Mesendoderm (in vitro differentiated cells): ENCODE data around the gene AHI1.
A peak's percentile ranks its signal among the peaks of the same experiment; 100 is the strongest.

ENCODE experiments used
- DNase-seq: peaks from one replicate; pipeline ENCODE4 v3.0.0; 2013
- H2AK5ac ChIP-seq: 2 replicates; pipeline ENCODE4 v1.6.1; 2013; ENCODE audit warnings: low read length, inconsistent platforms
- H2BK120ac ChIP-seq: 2 replicates; pipeline ENCODE4 v1.6.1; 2013; ENCODE audit warnings: low read depth, mild to moderate bottlenecking, low read length, moderate library complexity, mixed read lengths
- H2BK15ac ChIP-seq: replicated peaks from 2 replicates; pipeline ENCODE4 v1.6.1; 2013; ENCODE audit warnings: low read depth, mild to moderate bottlenecking, moderate library complexity
- H2BK5ac ChIP-seq: 2 replicates; pipeline ENCODE4 v1.6.1; 2013; ENCODE audit warnings: low read length, inconsistent platforms
- H3K18ac ChIP-seq: 2 replicates; pipeline ENCODE4 v1.6.1; 2013; ENCODE audit warnings: mild to moderate bottlenecking, low read length, mixed read lengths
- H3K23ac ChIP-seq: one replicate; pipeline ENCODE4 v1.6.1; 2013; ENCODE audit warnings: low read length
- H3K27ac ChIP-seq: 2 replicates; pipeline ENCODE4 v1.5.1; 2013; ENCODE audit warnings: low read depth, mild to moderate bottlenecking, inconsistent platforms, low read length, moderate library complexity
- H3K27me3 ChIP-seq: 2 replicates; pipeline ENCODE4 v1.6.1; 2013; ENCODE audit warnings: low read length, control low read depth, mild to moderate bottlenecking, inconsistent platforms; ENCODE audit not compliant: insufficient read depth, poor library complexity
- H3K36me3 ChIP-seq: 2 replicates; pipeline ENCODE4 v1.6.1; 2013; ENCODE audit warnings: low read length, inconsistent platforms; ENCODE audit not compliant: control insufficient read depth, insufficient read depth
- H3K4ac ChIP-seq: one replicate; pipeline ENCODE4 v1.6.1; 2013; ENCODE audit warnings: low read depth, mild to moderate bottlenecking, low read length, moderate library complexity
- H3K4me1 ChIP-seq: 2 replicates; pipeline ENCODE4 v1.6.1; 2013; ENCODE audit warnings: low read depth, low read length, inconsistent platforms; ENCODE audit not compliant: control insufficient read depth
- H3K4me2 ChIP-seq: 2 replicates; pipeline ENCODE4 v1.6.1; 2013; ENCODE audit warnings: low read length
- H3K4me3 ChIP-seq: 2 replicates; pipeline ENCODE4 v1.5.1; 2013; ENCODE audit warnings: mild to moderate bottlenecking, low read length
- H3K56ac ChIP-seq: one replicate; pipeline ENCODE4 v1.6.1; 2013; ENCODE audit warnings: low read length
- H3K79me1 ChIP-seq: 2 replicates; pipeline ENCODE4 v1.6.1; 2013; ENCODE audit warnings: low read length, inconsistent platforms
- H3K79me2 ChIP-seq: 2 replicates; pipeline ENCODE4 v1.6.1; 2013; ENCODE audit warnings: mild to moderate bottlenecking, low read length; ENCODE audit not compliant: control insufficient read depth, insufficient read depth
- H3K9ac ChIP-seq: 2 replicates; pipeline ENCODE4 v1.6.1; 2013; ENCODE audit warnings: low read length, inconsistent platforms
- H4K5ac ChIP-seq: one replicate; pipeline ENCODE4 v1.6.1; 2013; ENCODE audit warnings: low read length
- H4K8ac ChIP-seq: one replicate; pipeline ENCODE4 v1.6.1; 2013; ENCODE audit warnings: low read depth, mild to moderate bottlenecking, control low read depth, low read length, moderate library complexity
- WGBS: extraction: QIAGEN DNeasy Blood & Tissue Kit; methylation state at CpG from one replicate; pipeline ENCODE4 v1.1.7; 2013; ENCODE audit warnings: low lambda C conversion rate, missing lambda C conversion rate; ENCODE audit not compliant: insufficient coverage; ENCODE audit errors: extremely low coverage; 5-methylcytosine and 5-hydroxymethylcytosine counted together

AHI1 gene

DNA sequence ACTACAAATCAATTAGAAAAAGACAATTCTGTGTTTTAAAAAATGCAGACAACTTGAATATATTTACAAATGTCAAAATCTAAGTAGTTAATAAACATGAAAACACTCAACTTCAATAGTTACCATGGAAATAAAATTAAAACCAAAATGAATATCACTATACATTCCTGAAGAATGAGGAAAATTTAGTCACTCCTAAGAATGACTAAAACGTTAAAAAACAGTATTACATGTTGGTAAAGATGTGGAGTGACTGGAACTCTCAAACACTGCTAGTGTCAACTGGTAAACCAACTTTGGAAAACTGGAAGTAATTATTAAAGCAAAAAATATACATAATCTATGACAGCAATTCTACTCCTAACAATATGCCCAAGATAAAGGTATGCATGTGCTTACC is 36.3 kb downstream of the AHI1 start:
- H3K27me3 ChIP-seq, result no peaks in the 10 kb centered on the region
- no CpG with 5 or more reads among the region's 1 CpG for WGBS

GRCh38 chr6:135458051-135458450 is 39.5 kb downstream of the AHI1 start:
- Histone ChIP-seq H3K4me1 (no peaks in the 10 kb centered on the region), H3K9ac (no peak overlapping the region), H4K5ac (no peak overlapping the region), H3K4ac (no peak overlapping the region), H3K4me2 (no peak overlapping the region), H4K8ac (no peak overlapping the region), H3K23ac (no peak overlapping the region), H2BK120ac (no peak overlapping the region), H2BK15ac (no peak overlapping the region), H2AK5ac (no peak overlapping the region), H3K36me3 (no peaks in the 10 kb centered on the region), H3K4me3 (no peak overlapping the region), H3K27ac (no peak overlapping the region), H3K27me3 (no peaks in the 10 kb centered on the region), H3K18ac (no peak overlapping the region), H3K79me1 (no peaks in the 10 kb centered on the region), H2BK5ac (no peak overlapping the region), H3K79me2 (no peaks in the 10 kb centered on the region), H3K56ac (no peak overlapping the region)
- no peak for DNase-seq

More for the DNA sequence above, 36.3 kb downstream of the AHI1 start:
- Histone ChIP-seq H3K4me3 (no peak overlapping the region), H3K79me1 (no peaks in the 10 kb centered on the region), H3K27ac (no peak overlapping the region), H4K8ac (no peak overlapping the region), H3K23ac (no peak overlapping the region), H2BK5ac (no peak overlapping the region), H2AK5ac (no peak overlapping the region), H3K4ac (no peak overlapping the region), H3K79me2 (no peaks in the 10 kb centered on the region), H2BK120ac (no peak overlapping the region), H3K4me2 (no peak overlapping the region), H3K36me3 (no peaks in the 10 kb centered on the region), H2BK15ac (no peak overlapping the region), H3K9ac (no peak overlapping the region), H3K4me1 (no peaks in the 10 kb centered on the region), H3K56ac (no peak overlapping the region), H3K18ac (no peak overlapping the region), H4K5ac (no peak overlapping the region)
- no peak for DNase-seq

- WGBS, result no CpG with 5 or more reads among the region's 2 CpGs
- Histone ChIP-seq H4K5ac (no peak overlapping the region), H3K79me2 (no peaks in the 10 kb centered on the region), H3K4me1 (no peaks in the 10 kb centered on the region), H3K4me3 (no peak overlapping the region), H2BK15ac (no peak overlapping the region), H3K79me1 (no peaks in the 10 kb centered on the region), H3K23ac (no peak overlapping the region), H2BK120ac (no peak overlapping the region), H2AK5ac (no peak overlapping the region), H3K18ac (no peak overlapping the region), H3K27ac (no peak overlapping the region), H3K56ac (no peak overlapping the region), H3K27me3 (no peaks in the 10 kb centered on the region), H4K8ac (no peak overlapping the region), H3K4ac (no peak overlapping the region), H3K36me3 (no peaks in the 10 kb centered on the region), H3K4me2 (no peak overlapping the region), H2BK5ac (no peak overlapping the region), H3K9ac (no peak overlapping the region)
- peak; percentile 37 for DNase-seq
Observed at GRCh38 chr6:135451617-135452190, 45.8 kb downstream of the AHI1 start.

DNA sequence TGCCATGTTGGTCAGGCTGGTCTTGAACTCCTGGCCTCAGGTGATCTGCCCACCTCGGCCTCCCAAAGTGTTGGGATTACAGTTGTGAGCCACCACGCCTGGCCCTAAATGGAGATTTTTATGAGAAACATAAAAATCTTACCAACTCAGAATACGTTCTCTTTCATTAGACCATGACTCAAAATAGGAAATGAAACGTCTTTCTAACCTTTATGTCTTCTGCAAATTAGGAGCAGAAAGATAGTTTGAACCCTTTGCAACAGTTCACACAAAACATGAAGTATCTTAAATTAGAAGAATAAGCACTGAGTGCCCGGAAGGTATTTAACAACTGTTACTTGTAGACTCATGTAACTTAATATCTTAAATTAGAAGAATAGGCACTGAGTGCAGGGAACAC is 48.3 kb downstream of the AHI1 start:
- no CpG with 5 or more reads among the region's 5 CpGs for WGBS
- Histone ChIP-seq H2BK15ac (no peak overlapping the region), H2BK5ac (no peak overlapping the region), H4K5ac (no peak overlapping the region), H3K27ac (no peak overlapping the region), H3K79me2 (no peaks in the 10 kb centered on the region), H3K18ac (no peak overlapping the region), H3K27me3 (no peaks in the 10 kb centered on the region), H3K56ac (no peak overlapping the region), H3K9ac (no peak overlapping the region), H3K79me1 (no peaks in the 10 kb centered on the region), H3K36me3 (no peaks in the 10 kb centered on the region), H3K23ac (no peak overlapping the region), H3K4me2 (no peak overlapping the region), H3K4me3 (no peak overlapping the region), H2BK120ac (no peak overlapping the region), H4K8ac (no peak overlapping the region), H3K4ac (no peak overlapping the region), H2AK5ac (no peak overlapping the region), H3K4me1 (no peaks in the 10 kb centered on the region)
- DNase-seq, result no peak

DNA sequence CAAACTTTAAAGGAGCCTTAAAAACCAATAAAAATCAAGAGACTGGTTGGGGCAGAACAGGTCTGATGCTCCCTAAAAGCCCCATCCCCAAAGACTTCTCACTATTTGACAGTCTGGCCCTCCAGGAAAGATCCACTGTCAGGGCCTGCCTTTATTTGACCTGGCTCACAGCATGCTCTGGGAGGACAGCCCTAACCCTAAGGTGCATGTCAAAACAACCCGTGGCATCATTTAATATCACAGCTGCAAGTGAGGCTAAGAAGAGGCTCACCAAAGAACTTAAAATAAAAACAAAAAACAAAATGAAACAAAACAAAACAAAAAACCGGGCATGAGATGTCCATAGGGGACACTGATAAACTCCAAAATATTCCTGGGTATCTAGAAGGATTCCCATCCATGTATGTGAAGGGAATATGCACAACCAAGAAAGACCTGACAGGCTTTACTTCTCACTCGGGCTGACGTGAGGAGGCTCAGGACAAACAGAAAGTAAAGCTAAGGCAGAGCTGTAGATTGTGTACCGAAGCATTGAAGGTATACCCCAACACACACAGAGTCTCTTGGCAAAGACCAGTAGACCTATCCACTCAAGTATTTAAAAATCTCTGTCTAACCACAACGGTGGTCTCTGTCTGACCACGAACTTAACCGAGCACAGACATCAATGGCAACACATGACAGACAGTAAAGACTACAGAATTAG is 57.3 kb downstream of the AHI1 start:
- Histone ChIP-seq H2AK5ac (no peak overlapping the region), H3K4me3 (no peak overlapping the region), H3K9ac (no peak overlapping the region), H3K27me3 (no peaks in the 10 kb centered on the region), H2BK120ac (no peak overlapping the region), H3K18ac (no peak overlapping the region), H3K79me1 (no peaks in the 10 kb centered on the region), H3K79me2 (no peaks in the 10 kb centered on the region), H2BK5ac (no peak overlapping the region), H3K36me3 (no peaks in the 10 kb centered on the region), H4K8ac (no peak overlapping the region), H3K23ac (no peak overlapping the region), H3K27ac (no peak overlapping the region), H4K5ac (no peak overlapping the region), H3K56ac (no peak overlapping the region), H2BK15ac (no peak overlapping the region), H3K4me2 (no peak overlapping the region), H3K4me1 (no peaks in the 10 kb centered on the region), H3K4ac (no peak overlapping the region)
- no peak for DNase-seq
- no CpG with 5 or more reads among the region's 8 CpGs for WGBS

GRCh38 chr6:135439549-135439948 is 58.0 kb downstream of the AHI1 start:
- Histone ChIP-seq H3K4me2 (no peak overlapping the region), H3K36me3 (no peaks in the 10 kb centered on the region), H3K79me2 (no peaks in the 10 kb centered on the region), H3K4me3 (no peak overlapping the region), H3K27ac (no peak overlapping the region), H4K8ac (no peak overlapping the region), H2BK15ac (no peak overlapping the region), H4K5ac (no peak overlapping the region), H3K9ac (no peak overlapping the region), H3K79me1 (no peaks in the 10 kb centered on the region), H3K4me1 (no peaks in the 10 kb centered on the region), H3K27me3 (no peaks in the 10 kb centered on the region), H2BK5ac (no peak overlapping the region), H2AK5ac (no peak overlapping the region), H2BK120ac (no peak overlapping the region), H3K23ac (no peak overlapping the region), H3K56ac (no peak overlapping the region), H3K18ac (no peak overlapping the region), H3K4ac (no peak overlapping the region)
- DNase-seq, result no peak
- WGBS, result no CpG with 5 or more reads among the region's 4 CpGs
